OCI-LY7 (cell line): ENCODE results near the gene MAN1B1. TPM values are rescaled to one million over a fixed set of nuclear protein-coding genes. Genes with fewer than 3 reads are reported as not detected.

Experiments used
- BruUV-seq: library from RNA; stranded (reverse); fragments of 400-500 nt; replicated peaks from 2 replicates; lab custom pipeline; 2021; lab: Mats Ljungman, UMichigan
- CTCF ChIA-PET: fragments of 300-600 bp; sonication (Branson Sonifier 250); formaldehyde crosslinking; loops from one replicate; lab custom pipeline; 2022; ENCODE audit warnings: antibody characterized with exemption; ENCODE audit not compliant: unreplicated experiment; lab: Charles Lee
- POLR2A ChIA-PET: fragments of 300-600 bp; sonication (Branson Sonifier 250); formaldehyde crosslinking; loops from one replicate; lab custom pipeline; 2022; ENCODE audit warnings: antibody characterized with exemption; lab: Charles Lee
- DNase-seq: peaks from one replicate; pipeline ENCODE4 v3.0.0-alpha.2; 2015; ENCODE audit warnings: low spot score
- H2AFZ ChIP-seq: fragments of 200-600 bp; sonication (generic), shearing (Covaris generic); 2 replicates; pipeline ENCODE4 v1.6.1; 2014; ENCODE audit warnings: mild to moderate bottlenecking, antibody characterized with exemption, low read length, moderate library complexity
- H3K27ac ChIP-seq: fragments of 200-600 bp; sonication (generic); 2 replicates; pipeline ENCODE4 v1.5.1; 2014; ENCODE audit warnings: mixed run types, low read depth, mild to moderate bottlenecking, moderate library complexity, low read length, inconsistent platforms; ENCODE audit not compliant: poor library complexity, severe bottlenecking
- H3K36me3 ChIP-seq: fragments of 200-600 bp; sonication (generic); 2 replicates; pipeline ENCODE4 v1.6.1; 2014; ENCODE audit warnings: mild to moderate bottlenecking, antibody characterized with exemption, low read length, moderate library complexity, mixed read lengths; ENCODE audit not compliant: insufficient read depth
- H3K4me1 ChIP-seq: fragments of 200-600 bp; sonication (generic); 2 replicates; pipeline ENCODE4 v1.5.1; 2014; ENCODE audit warnings: mild to moderate bottlenecking, low read length; ENCODE audit not compliant: insufficient read depth, poor library complexity, severe bottlenecking
- H3K4me2 ChIP-seq: fragments of 200-600 bp; sonication (generic); 2 replicates; pipeline ENCODE4 v1.6.1; 2014; ENCODE audit warnings: mild to moderate bottlenecking, low read length
- H3K4me3 ChIP-seq: fragments of 200-600 bp; sonication (generic); 2 replicates; pipeline ENCODE4 v1.5.1; 2014; ENCODE audit warnings: mild to moderate bottlenecking, low read depth, low read length; ENCODE audit not compliant: poor library complexity, severe bottlenecking
- H3K79me2 ChIP-seq: fragments of 200-600 bp; sonication (generic); 2 replicates; pipeline ENCODE4 v1.6.1; 2016; ENCODE audit warnings: low read depth, mild to moderate bottlenecking, low read length, moderate library complexity, mixed read lengths; ENCODE audit not compliant: insufficient read depth
- H3K9me2 ChIP-seq: fragments of 200-600 bp; sonication (generic); 2 replicates; pipeline ENCODE4 v1.6.1; 2016; ENCODE audit warnings: mild to moderate bottlenecking, low read length, mixed read lengths; ENCODE audit not compliant: insufficient read depth
- H3K9me3 ChIP-seq: fragments of 200-600 bp; sonication (generic); 2 replicates; pipeline ENCODE4 v1.6.1; 2014; ENCODE audit warnings: mild to moderate bottlenecking, mixed run types, low read length, mixed read lengths
- H4K20me1 ChIP-seq: fragments of 200-600 bp; sonication (generic); 2 replicates; pipeline ENCODE4 v1.6.1; 2014; ENCODE audit warnings: mild to moderate bottlenecking, antibody characterized with exemption, low read length, moderate library complexity, mixed read lengths; ENCODE audit not compliant: insufficient read depth
- EZH2phosphoT487 ChIP-seq: fragments of 200-600 bp; sonication (generic); IDR thresholded peaks from 2 replicates; pipeline ENCODE4 v1.6.1; 2018; ENCODE audit warnings: low read depth, borderline replicate concordance, mild to moderate bottlenecking, mixed run types, antibody characterized with exemption, low read length, moderate library complexity, mixed read lengths
- intact Hi-C: fragments of 100-400 bp; cut with micrococcal nuclease; formaldehyde crosslinking; loops from one replicate; pipeline ENCODE4 v1.10.0; 2022; ENCODE audit not compliant: unreplicated experiment
- total RNA-seq, 2 experiments: library from RNA; depleted of rRNA in 1 of 2; stranded (reverse); fragments of >200 nt in 1 of 2; shearing (Covaris generic) in 1 of 2; gene quantifications; 2 replicates each; pipeline ENCODE4 v1.2.3, GENCODE V29; 2014 to 2022
- TF ChIP-seq, protein P1 (sequence below): fragments of 200-600 bp; sonication (generic); conservative IDR thresholded peaks from 2 replicates; pipeline ENCODE4 v1.5.1; 2014; ENCODE audit warnings: mild to moderate bottlenecking, antibody characterized with exemption, low read length, moderate library complexity, mixed read lengths

MAN1B1 gene
- total RNA-seq, 2 experiments from 2014 or later: 32.7 to 43.4 TPM

- H3K4me2 ChIP-seq: no peak overlapping the region
- ChIA-PET CTCF (interaction anchor here (1.1 kb wide), 1 partner anchor 7 kb away, joined by 3 read pairs; no protein-coding TSS in a partner anchor), POLR2A (no interaction called here)
- H3K9me2 ChIP-seq: no peaks in the 10 kb centered on the region
- peaks cover 4% of the 10 kb centered on the region for H3K4me1 ChIP-seq
- H3K27ac ChIP-seq: no peak overlapping the region
- no peaks in the 10 kb centered on the region for H3K79me2 ChIP-seq
- TF ChIP-seq EZH2phosphoT487: no peak
- TF ChIP-seq, protein P1, sequence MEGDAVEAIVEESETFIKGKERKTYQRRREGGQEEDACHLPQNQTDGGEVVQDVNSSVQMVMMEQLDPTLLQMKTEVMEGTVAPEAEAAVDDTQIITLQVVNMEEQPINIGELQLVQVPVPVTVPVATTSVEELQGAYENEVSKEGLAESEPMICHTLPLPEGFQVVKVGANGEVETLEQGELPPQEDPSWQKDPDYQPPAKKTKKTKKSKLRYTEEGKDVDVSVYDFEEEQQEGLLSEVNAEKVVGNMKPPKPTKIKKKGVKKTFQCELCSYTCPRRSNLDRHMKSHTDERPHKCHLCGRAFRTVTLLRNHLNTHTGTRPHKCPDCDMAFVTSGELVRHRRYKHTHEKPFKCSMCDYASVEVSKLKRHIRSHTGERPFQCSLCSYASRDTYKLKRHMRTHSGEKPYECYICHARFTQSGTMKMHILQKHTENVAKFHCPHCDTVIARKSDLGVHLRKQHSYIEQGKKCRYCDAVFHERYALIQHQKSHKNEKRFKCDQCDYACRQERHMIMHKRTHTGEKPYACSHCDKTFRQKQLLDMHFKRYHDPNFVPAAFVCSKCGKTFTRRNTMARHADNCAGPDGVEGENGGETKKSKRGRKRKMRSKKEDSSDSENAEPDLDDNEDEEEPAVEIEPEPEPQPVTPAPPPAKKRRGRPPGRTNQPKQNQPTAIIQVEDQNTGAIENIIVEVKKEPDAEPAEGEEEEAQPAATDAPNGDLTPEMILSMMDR: no peak
- intact Hi-C loops: no loop called here
- no peak overlapping the region for H2AFZ ChIP-seq
- BruUV-seq: no TSS peak
- DNase-seq: no peak
- no peaks in the 10 kb centered on the region for H3K9me3 ChIP-seq
- H4K20me1 ChIP-seq: 0 out of 2 replicates have a peak, but pooled peaks cover 3% of the 10 kb centered on the region
- H3K36me3 ChIP-seq: no peaks in the 10 kb centered on the region
- H3K4me3 ChIP-seq: no peak overlapping the region
Observed at GRCh38 chr9:137042751-137043727, 43.7 kb upstream of the MAN1B1 start.

DNA sequence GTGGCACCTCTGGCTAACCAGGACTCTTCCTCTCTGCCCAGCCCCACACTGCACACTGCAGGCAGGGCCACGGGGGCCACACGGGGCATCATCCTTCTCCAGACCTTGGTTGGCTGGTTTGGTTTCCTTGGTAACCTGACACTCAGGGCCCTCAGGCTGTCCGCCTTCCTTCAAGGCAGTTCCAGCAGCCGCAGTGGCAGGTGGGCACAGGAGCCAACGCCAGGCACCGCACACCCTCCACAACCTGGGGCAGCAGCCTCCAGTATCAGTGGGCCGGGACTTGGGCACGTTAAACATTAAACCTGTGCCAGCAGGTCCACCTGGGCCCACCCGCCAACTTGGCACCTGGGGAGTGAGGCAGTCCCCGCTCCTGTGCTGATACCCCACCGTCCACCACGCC is 42.7 kb upstream of the MAN1B1 start:
- no peak overlapping the region for H3K4me2 ChIP-seq
- BruUV-seq: no TSS peak
- ChIA-PET POLR2A (no interaction called here), CTCF (interaction anchor here (1.1 kb wide), 1 partner anchor 8 kb away, joined by 3 read pairs; no protein-coding TSS in a partner anchor)
- peaks cover 4% of the 10 kb centered on the region for H3K4me1 ChIP-seq
- no peaks in the 10 kb centered on the region for H3K9me2 ChIP-seq
- H3K27ac ChIP-seq: no peak overlapping the region
- DNase-seq: no peak
- H3K4me3 ChIP-seq: no peak overlapping the region
- H2AFZ ChIP-seq: no peak overlapping the region
- no peaks in the 10 kb centered on the region for H3K79me2 ChIP-seq
- no peaks in the 10 kb centered on the region for H3K36me3 ChIP-seq
- H3K9me3 ChIP-seq: no peaks in the 10 kb centered on the region
- intact Hi-C loops: no loop called here
- no peak for TF ChIP-seq EZH2phosphoT487
- 0 out of 2 replicates have a peak, but pooled peaks cover 3% of the 10 kb centered on the region for H4K20me1 ChIP-seq

GRCh38 chr9:137044502-137045177 is 42.1 kb upstream of the MAN1B1 start:
- ChIA-PET POLR2A (interaction anchor here (0.5 kb wide), 1 partner anchor 589 kb away, joined by 4 read pairs; no protein-coding TSS in a partner anchor), CTCF (no interaction called here)
- Histone ChIP-seq H3K36me3 (no peaks in the 10 kb centered on the region), H3K27ac (no peak overlapping the region), H4K20me1 (0 out of 2 replicates have a peak, but pooled peaks cover 3% of the 10 kb centered on the region), H3K79me2 (no peaks in the 10 kb centered on the region), H3K4me2 (no peak overlapping the region), H3K9me2 (no peaks in the 10 kb centered on the region), H3K9me3 (no peaks in the 10 kb centered on the region), H3K4me3 (no peak overlapping the region), H2AFZ (no peak overlapping the region), H3K4me1 (peaks cover 4% of the 10 kb centered on the region)
- TF ChIP-seq, protein P1: no peak
- 0 out of 2 replicates have a peak, but pooled peaks have one; percentile 25 for TF ChIP-seq EZH2phosphoT487
- DNase-seq: no peak
- BruUV-seq: no TSS peak
- intact Hi-C loops: no loop called here
